OCI-LY3 (cell line): Measurements from ENCODE around the gene MXD3.

ENCODE experiments used
- EZH2phosphoT487 ChIP-seq: fragments of 200-600 bp; shearing (Covaris generic); IDR thresholded peaks from 2 replicates; pipeline ENCODE4 v1.6.1; 2018; ENCODE audit warnings: antibody characterized with exemption, mixed run types, low read depth
- TF ChIP-seq, protein P1 (sequence below): fragments of 200-600, 300-600 bp; sonication (generic); IDR thresholded peaks from 2 replicates; pipeline ENCODE4 v1.5.1; 2014; ENCODE audit warnings: antibody characterized with exemption, low read length, low read depth

DNA sequence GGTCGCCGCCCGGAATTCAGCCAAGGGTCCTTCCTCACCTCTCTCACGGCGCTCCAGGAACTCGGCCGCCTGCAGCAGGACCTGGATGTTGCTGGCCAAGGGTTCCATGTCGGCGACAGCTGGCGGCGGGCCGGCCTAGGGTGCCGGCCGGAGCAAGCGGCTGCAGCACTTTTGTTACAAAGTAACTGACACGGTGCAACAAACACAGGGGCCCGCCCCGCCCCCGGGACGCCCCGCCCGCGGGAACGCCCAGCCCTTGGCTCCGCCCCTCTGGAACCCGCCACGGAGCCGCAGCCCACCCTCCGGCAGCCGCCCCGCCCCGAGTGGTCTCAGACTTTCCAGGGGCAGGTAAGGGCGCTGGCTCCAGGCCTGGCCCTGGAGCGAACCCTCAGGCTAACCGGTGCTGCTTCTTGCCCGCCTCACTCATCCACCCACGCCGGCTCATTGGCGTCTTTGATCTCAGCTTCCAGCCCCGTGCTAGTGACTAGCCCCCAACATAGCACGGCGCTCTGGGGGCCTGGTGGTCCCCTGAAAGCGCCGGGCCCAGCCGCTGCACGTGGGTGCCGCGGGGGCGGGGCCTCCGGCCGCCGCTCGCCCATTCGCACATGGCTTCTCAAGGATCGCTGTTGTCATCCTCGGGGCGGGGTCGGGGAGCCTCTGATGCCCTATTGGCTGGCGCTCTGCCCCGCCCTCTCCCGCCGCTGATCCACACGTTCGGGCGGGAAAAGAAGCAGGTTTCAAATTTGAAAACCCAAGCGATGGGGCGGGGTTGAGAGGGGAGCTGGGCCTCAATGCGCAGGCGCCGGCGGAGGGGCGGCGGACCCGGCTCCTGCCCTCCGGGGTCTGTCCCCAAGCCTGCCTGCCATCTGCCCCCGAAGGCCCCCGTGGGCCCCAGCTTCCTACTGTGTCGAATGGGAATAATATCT, at the start of gene MXD3:
- TF ChIP-seq, protein P1, sequence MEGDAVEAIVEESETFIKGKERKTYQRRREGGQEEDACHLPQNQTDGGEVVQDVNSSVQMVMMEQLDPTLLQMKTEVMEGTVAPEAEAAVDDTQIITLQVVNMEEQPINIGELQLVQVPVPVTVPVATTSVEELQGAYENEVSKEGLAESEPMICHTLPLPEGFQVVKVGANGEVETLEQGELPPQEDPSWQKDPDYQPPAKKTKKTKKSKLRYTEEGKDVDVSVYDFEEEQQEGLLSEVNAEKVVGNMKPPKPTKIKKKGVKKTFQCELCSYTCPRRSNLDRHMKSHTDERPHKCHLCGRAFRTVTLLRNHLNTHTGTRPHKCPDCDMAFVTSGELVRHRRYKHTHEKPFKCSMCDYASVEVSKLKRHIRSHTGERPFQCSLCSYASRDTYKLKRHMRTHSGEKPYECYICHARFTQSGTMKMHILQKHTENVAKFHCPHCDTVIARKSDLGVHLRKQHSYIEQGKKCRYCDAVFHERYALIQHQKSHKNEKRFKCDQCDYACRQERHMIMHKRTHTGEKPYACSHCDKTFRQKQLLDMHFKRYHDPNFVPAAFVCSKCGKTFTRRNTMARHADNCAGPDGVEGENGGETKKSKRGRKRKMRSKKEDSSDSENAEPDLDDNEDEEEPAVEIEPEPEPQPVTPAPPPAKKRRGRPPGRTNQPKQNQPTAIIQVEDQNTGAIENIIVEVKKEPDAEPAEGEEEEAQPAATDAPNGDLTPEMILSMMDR: no peak
- no peak for TF ChIP-seq EZH2phosphoT487
